Mucosa of rectum (tissue), 2 donors: Measurements from ENCODE around the gene ANGEL1.

ENCODE experiments used
- H3K27ac ChIP-seq, 2 donors: one replicate each; pipeline ENCODE4 v1.7.0; 2013; ENCODE audit warnings: inconsistent platforms in 2 of 2, low read depth in 2 of 2, low read length in 2 of 2
- H3K27me3 ChIP-seq, 2 donors: one replicate each; pipeline ENCODE4 v1.7.0; 2013; ENCODE audit warnings: low read length in 2 of 2; ENCODE audit not compliant: control insufficient read depth in 2 of 2, insufficient read depth in 2 of 2
- H3K36me3 ChIP-seq, 2 donors: one replicate each; pipeline ENCODE4 v1.7.0; 2013; ENCODE audit warnings: low read length in 2 of 2; ENCODE audit not compliant: control insufficient read depth in 2 of 2, insufficient read depth in 2 of 2
- H3K4me1 ChIP-seq, 2 donors: one replicate each; pipeline ENCODE4 v1.7.0; 2013; ENCODE audit warnings: low read length in 2 of 2, mild to moderate bottlenecking in 1 of 2; ENCODE audit not compliant: control insufficient read depth in 2 of 2, insufficient read depth in 2 of 2
- H3K4me3 ChIP-seq, 2 donors: one replicate each; pipeline ENCODE4 v1.7.0; 2013; ENCODE audit warnings: low read length in 2 of 2
- H3K9ac ChIP-seq, 2 donors: one replicate each; pipeline ENCODE4 v1.7.0; 2013; ENCODE audit warnings: low read length in 2 of 2, low read depth in 1 of 2, mild to moderate bottlenecking in 1 of 2
- H3K9me3 ChIP-seq, 2 donors: one replicate each; pipeline ENCODE4 v1.7.0; 2013; ENCODE audit warnings: low read length in 2 of 2; ENCODE audit not compliant: control insufficient read depth in 2 of 2
- donor health status: healthy.
- donor health status: Normal muscosa, but diverticular disease.

ANGEL1 gene

GRCh38 chr14:76780360-76780759 is 32.3 kb downstream of the ANGEL1 start:
- no peak overlapping the region for H3K4me3 ChIP-seq
- peaks cover 7 to 11% of the 10 kb centered on the region in 2 donors for H3K36me3 ChIP-seq
- H3K27me3 ChIP-seq: no peaks in the 10 kb centered on the region
- H3K9me3 ChIP-seq: no peaks in the 10 kb centered on the region
- no peak overlapping the region for H3K27ac ChIP-seq
- no peak overlapping the region for H3K9ac ChIP-seq
- no peaks in the 10 kb centered on the region for H3K4me1 ChIP-seq

- Histone ChIP-seq H3K9me3 (no peaks in the 10 kb centered on the region), H3K4me3 (no peak overlapping the region), H3K27me3 (no peaks in the 10 kb centered on the region), H3K4me1 (no peaks in the 10 kb centered on the region), H3K36me3 (peaks cover 7 to 11% of the 10 kb centered on the region in 2 donors), H3K9ac (no peak overlapping the region), H3K27ac (no peak overlapping the region)
Measured at GRCh38 chr14:76780058-76780345, 32.7 kb downstream of the ANGEL1 start.

GRCh38 chr14:76779221-76780057 is 33.2 kb downstream of the ANGEL1 start:
- Histone ChIP-seq H3K9ac (no peak overlapping the region), H3K27ac (no peak overlapping the region), H3K4me1 (no peaks in the 10 kb centered on the region), H3K9me3 (no peaks in the 10 kb centered on the region), H3K27me3 (no peaks in the 10 kb centered on the region), H3K4me3 (no peak overlapping the region), H3K36me3 (peaks cover 5 to 11% of the 10 kb centered on the region in 2 donors)

GRCh38 chr14:76778546-76779215 is 34.0 kb downstream of the ANGEL1 start:
- H3K9me3 ChIP-seq: no peaks in the 10 kb centered on the region
- no peak overlapping the region for H3K27ac ChIP-seq
- no peak overlapping the region for H3K4me3 ChIP-seq
- H3K36me3 ChIP-seq: peaks cover 0 to 7% of the 10 kb centered on the region in 2 donors
- H3K4me1 ChIP-seq: peaks cover 2 to 3% of the 10 kb centered on the region in 2 donors
- no peak overlapping the region for H3K9ac ChIP-seq
- no peaks in the 10 kb centered on the region for H3K27me3 ChIP-seq

- Histone ChIP-seq H3K27me3 (no peaks in the 10 kb centered on the region), H3K27ac (no peak overlapping the region), H3K36me3 (peaks cover 0 to 7% of the 10 kb centered on the region in 2 donors), H3K4me1 (peaks cover 2 to 8% of the 10 kb centered on the region in 2 donors), H3K9ac (no peak overlapping the region), H3K9me3 (no peaks in the 10 kb centered on the region), H3K4me3 (no peak overlapping the region)
Measured at GRCh38 chr14:76777721-76778120, 35.0 kb downstream of the ANGEL1 start.

GRCh38 chr14:76776428-76777251 is 36.0 kb downstream of the ANGEL1 start:
- peaks cover 2 to 10% of the 10 kb centered on the region in 2 donors for H3K4me1 ChIP-seq
- no peak overlapping the region for H3K4me3 ChIP-seq
- H3K36me3 ChIP-seq: no peaks in the 10 kb centered on the region
- H3K9ac ChIP-seq: no peak overlapping the region
- no peaks in the 10 kb centered on the region for H3K9me3 ChIP-seq
- no peaks in the 10 kb centered on the region for H3K27me3 ChIP-seq
- H3K27ac ChIP-seq: no peak overlapping the region

- no peak overlapping the region for H3K4me3 ChIP-seq
- H3K36me3 ChIP-seq: no peaks in the 10 kb centered on the region
- peaks cover 2 to 10% of the 10 kb centered on the region in 2 donors for H3K4me1 ChIP-seq
- no peak overlapping the region for H3K9ac ChIP-seq
- no peak overlapping the region for H3K27ac ChIP-seq
- no peaks in the 10 kb centered on the region for H3K9me3 ChIP-seq
- H3K27me3 ChIP-seq: no peaks in the 10 kb centered on the region
Measured at GRCh38 chr14:76775695-76776427, 36.8 kb downstream of the ANGEL1 start.

GRCh38 chr14:76774821-76775694 is 37.6 kb downstream of the ANGEL1 start:
- no peaks in the 10 kb centered on the region for H3K9me3 ChIP-seq
- no peak overlapping the region for H3K9ac ChIP-seq
- H3K27ac ChIP-seq: no peak overlapping the region
- H3K4me3 ChIP-seq: no peak overlapping the region
- peaks cover 2 to 10% of the 10 kb centered on the region in 2 donors for H3K4me1 ChIP-seq
- H3K27me3 ChIP-seq: no peaks in the 10 kb centered on the region
- H3K36me3 ChIP-seq: no peaks in the 10 kb centered on the region
